Measurements from ENCODE around the gene PLIN5.

PLIN5 gene

DNA sequence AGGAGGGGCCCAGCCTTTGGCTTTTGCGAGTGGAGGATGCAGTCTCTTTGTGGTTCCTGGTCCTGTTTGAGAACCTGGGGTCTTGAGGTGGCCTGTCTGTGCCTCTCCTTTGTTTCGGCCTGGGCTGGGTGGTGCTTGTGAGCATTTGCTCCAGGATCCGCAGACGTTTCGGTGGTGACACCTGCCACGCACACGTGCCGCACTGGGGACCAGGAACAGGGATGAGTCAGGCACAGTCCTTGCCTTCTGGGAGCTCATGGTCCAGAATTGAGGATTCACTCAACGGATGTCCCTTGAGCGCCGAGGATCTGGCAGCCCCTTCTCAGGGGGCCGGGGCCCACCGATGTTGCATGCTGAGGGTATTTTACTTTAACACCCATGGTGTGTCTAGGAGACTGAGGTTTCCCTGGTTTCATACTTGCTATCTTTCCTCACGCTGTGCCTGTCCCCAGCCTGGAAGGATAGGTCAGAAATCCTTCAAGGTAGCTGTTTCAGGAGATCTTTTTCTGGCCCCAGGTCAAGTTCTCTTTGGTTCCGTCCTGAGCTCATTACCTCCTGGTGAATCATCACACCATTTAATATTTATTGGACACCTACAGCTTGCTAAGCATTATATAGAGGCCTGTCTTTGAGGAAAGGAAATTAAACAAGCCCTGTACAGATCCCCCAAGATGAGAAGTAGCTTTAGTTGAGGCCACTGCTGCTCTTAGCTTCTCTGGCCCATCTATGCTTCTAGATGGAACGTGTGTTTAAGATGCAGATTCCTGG is 57.8 kb downstream of the PLIN5 start:
- DNase-seq, result no peak

DNA sequence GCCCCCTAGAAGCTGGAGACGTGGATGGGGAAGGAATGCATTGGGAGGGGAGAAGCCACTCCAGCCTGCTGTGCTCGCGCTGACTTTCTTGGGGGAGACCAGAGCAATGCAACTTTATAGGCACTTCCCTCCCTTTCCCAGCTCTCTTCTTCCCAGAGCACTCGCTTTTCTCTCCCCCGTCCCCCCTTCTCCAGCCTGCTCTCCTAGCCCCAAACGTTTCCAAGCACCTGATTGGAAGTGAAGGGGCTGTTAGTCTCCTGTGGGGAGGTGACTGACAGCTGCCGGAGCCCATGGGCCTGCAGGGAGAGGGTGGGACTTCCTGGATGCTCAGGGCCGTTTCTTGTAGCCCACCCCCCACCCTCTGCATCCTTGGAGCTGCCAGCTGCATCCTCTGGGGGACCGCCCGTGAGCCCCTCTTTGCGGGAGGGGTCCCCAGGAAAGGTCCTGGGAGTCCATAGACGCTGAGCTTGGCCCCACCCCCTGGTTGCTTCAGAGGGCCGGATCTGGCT is 60.5 kb downstream of the PLIN5 start:
- DNase-seq, result no peak

DNA sequence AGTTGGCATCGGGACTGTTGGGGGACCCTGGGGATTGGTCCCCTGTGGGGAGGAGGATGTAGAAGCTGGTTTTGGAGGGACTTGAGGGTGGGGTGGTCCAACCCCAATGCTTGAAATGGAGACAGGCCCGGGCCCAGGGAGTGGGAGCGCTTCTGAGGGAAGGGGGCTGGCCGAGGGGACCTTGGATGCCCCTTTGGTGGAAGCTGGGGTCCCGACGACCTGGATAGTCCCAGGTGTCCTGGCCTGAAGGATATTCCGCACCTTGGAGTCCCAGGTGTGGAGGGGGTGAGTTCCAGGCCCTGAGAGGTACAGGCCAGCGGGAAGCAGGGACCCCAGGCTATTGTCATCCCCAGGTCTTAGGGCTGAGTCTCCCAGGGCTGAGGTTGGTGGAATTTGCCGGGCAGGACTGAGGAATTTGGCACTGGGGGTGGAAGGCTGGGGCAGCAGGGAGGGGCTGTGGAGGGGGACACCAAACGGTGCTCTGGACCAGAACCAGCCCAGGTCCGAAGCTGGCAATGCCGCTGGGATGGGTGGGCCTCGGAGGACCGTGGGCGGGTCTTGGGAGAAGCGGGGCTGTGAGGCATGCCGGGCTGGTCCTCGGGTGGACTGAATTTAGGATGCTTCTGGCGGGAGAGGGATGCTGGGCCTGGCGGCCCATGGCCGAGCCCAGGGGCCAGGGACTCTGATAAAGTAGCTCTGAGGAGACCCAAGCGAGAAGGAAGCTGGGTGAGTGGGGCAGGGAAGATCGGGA is 61.1 kb downstream of the PLIN5 start:
- no peak for DNase-seq

DNA sequence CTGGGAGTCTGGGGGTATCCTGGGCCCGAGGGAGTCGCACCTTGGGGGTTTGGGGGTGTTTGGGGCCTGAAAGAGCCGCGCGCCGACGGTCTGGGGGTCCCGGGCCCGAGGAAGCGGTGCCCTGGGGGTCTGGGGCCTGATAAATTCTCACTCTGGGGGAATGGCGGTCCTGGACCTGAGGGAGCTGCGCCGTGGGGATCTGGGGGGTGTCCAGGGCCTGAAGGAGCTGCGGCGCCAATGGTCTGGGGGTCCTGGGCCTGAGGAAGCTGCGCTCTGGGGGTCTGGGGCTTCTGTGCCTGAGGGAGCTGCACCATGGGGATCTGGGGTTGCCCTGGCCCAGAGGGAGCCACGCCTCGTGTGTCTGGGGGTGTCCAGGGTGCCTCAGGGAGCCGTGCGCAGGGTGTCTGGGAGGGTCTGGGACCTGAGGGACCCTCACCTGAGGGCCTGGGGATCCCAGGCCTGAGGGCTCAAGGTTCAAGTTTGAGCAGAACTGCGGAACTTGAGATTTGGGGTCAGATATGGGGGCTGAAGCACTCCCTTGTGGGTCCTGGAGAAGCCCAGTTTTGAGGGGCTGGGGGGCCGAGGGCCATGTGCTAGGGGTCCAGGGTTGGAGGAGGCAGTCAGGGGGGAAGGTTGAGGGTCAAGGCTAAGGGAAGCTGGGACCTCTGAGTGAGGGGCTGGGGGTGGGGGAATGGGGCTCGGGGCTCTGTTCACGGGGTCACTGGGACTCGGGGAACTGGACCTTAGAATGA is 61.8 kb downstream of the PLIN5 start:
- DNase-seq, result no peak
